PC-9 (cell line): ENCODE data around the gene TMA7.

ENCODE experiments used
- CTCF ChIP-seq: fragments of 200-600 bp; sonication (generic); conservative IDR thresholded peaks from 2 replicates; pipeline ENCODE4 v1.6.1; 2017; ENCODE audit warnings: mixed run types, antibody characterized with exemption, mild to moderate bottlenecking, moderate library complexity
- EZH2 ChIP-seq: fragments of 200-600 bp; sonication (generic); IDR thresholded peaks from 2 replicates; pipeline ENCODE4 v1.8.0; 2017; ENCODE audit warnings: antibody characterized with exemption, low read depth

- TF ChIP-seq CTCF (no peak), EZH2 (no peak)
Observed at GRCh38 chr3:48414376-48415250, 25.4 kb upstream of the TMA7 start.
